ENCODE results near the gene RND2.
"Not testable (repeated sequence)": the region's sequence is repeated elsewhere in the genome, so short reads cannot be mapped to it uniquely, and the experiment has no call there.

RND2 gene

DNA sequence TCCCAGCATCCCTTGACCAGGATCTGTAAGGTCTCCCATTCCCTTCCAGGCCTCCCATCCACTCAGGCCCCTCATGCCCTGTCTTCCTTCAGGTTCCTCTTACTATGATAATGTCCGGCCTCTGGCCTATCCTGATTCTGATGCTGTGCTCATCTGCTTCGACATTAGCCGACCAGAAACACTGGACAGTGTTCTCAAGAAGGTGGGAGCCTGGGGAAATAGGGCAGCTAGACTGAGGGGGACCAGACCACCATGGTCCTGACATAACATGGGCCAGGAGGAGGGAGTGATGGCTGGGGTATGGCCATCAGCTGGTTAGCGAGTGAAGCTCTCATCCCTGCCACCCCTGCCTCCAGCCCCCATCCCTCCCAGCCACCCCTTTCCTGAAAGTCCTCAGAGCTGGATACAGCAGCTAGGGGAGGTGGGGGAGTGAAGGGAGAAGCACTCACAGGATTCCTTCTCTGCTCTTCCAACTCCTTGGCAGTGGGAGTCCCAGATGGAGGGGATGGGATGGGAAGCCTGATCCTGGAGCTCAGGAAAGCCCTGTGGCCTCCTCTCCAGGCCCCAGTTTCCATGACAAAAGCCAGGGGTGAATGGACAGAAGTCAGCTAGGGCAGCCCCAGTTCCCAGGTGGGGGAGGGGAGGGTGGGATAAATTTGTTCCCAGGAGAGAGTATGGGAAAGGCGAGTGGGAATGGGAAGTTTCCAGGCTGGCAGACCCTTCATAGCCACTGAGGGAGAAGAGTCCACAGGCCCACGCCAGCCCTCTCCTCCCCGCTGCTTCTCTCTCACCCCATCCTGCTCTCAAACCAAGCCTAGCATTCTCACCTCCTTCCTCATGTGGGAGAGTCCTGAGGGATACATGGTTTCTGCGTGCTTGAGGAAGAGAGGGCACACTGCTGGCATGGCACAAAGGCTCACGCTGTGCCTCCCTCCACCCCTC is 2.3 kb downstream of the RND2 start:
- DNase-seq (ENCODE audit: low read depth in 2 of 2): no peak

DNA sequence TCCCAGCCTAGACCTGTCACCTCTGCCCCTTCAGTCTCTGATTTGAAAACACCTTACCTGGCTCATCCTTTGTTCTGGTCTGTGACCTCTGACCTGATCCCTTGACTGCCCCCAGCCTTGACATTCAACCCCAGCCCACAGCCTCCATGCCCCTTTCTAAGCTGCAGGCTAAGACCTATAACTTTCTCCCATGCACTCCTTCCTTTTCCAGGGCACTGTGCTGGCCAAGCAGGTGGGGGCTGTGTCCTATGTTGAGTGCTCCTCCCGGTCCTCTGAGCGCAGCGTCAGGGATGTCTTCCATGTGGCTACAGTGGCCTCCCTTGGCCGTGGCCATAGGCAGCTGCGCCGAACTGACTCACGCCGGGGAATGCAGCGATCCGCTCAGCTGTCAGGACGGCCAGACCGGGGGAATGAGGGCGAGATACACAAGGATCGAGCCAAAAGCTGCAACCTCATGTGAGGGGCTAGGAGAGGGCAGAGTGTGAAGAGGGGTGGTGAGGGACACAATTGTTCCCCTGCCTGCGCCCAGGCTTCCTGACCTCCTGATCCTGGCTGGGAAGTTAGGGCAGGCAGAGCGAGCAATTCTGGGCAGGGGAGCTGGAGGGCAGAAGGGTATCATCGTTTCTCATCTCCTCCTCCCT is 3.3 kb downstream of the RND2 start:
- DNase-seq (ENCODE audit: low read depth in 2 of 2): no peak

DNA sequence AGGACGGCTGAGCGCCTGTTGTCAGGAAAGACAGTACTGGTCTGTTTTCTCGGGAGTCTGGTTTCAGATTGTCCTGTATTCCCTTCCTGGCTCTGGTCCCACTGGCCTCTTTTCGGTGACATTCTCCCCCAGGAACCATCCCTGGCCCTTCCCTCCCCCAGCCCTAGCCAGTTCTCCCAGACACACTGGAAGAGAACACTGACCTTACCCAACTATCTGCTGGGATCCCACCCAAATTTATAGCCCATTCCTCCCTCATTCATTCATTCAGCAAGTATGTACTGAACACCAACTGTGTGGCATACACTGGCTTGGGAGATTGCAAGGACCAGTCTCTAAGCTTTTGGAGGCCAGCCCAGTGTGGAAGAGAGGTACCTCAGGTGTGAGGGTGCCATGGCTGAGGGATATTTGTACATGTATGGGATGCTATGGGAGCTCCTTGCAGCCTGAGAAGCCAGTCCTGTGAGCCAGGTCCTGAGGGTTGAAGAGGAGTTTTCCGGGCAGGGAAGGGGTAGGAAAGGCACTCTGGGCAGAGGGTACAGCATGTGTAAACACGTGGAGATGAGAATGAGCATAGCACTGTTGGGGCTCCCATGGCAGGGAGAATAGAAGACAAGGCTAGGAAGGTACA is 5.2 kb downstream of the RND2 start:
- DNase-seq (ENCODE audit: low read depth in 2 of 2): no peak

DNA sequence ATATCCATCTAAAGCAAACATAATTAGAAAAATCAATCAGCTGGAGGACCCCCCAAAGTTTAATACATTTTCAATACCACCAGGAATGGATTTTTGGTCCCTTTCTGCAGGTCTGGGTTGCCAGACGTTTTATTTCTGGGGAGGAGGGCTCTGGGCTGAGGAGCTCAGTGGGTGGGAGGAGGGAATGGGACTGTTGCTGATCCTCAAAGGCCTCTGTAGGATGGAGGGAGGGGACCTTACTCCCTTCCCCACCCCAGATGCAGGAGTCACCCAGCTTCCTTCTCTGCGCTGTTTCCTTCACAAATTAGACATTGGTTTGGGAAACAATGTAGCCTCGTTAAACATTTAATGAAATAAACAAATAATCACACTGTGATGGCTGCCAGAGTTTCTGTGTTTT is 6.6 kb downstream of the RND2 start:
- DNase-seq (ENCODE audit: low read depth in 2 of 2): no peak

DNA sequence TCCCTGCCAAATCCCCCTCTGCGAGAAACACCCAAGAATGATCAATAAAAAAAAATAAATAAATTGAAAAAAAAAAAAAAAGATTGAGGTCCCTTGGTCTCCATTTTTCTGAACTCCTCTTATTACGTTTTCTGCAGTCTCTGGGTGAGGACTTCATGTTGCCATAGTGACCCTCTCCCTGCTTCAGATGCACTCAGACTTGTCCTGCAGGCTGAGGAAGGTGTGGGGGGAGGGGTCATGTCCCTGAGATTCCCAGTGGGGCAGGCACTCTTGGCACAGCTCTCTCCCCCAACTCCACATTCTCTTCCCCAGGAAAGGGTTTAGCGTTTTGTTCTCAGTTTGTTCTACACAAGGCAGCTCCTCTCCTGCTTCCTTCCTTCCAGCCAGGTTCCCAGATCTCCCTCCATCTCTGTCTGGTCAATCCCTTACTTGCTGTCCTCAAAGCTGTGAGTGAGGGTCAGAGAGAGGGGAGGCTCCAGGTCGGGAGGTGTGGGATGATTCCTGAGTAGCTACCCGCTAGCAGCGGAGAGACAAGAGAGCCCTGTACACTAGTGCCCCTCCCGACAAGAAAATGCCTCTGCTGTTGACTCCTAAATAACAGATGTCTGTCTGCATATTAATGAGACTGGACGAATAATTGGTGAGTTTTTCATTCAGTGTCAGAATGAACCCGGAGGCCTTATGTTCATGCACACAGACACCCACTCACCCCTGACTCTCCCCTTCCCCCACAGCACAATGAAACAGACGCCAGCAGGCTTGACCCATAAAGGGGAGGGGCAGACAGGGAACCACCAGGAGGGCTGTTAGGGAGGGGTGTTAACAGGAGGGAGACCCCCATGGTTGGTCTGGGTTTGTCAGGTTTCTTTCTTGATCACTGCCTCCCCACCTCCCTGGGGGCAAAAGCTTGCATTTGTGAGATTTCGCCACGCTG is 9.2 kb downstream of the RND2 start:
- no peak for DNase-seq (ENCODE audit: low read depth in 2 of 2)

DNA sequence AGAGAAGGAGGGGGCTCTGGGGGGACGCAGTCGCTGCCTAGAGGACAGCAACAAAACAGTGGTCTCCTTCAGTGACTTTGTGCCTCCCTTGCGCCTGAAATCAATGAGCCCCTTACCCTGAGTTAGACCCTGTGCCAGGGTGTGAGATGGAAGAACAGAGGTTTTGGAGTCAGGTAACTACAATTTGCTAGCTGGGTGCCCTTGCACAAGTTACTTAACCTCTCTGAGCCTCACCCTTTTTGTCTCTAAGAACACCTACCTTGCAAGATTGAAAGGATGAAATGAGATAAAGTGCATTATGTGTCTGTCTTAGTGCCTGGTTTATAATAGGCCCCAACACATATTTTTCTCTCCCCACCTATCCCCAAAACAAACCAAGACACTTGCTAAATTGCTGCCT is 9.9 kb downstream of the RND2 start:
- DNase-seq (ENCODE audit: low read depth in 2 of 2): no peak

DNA sequence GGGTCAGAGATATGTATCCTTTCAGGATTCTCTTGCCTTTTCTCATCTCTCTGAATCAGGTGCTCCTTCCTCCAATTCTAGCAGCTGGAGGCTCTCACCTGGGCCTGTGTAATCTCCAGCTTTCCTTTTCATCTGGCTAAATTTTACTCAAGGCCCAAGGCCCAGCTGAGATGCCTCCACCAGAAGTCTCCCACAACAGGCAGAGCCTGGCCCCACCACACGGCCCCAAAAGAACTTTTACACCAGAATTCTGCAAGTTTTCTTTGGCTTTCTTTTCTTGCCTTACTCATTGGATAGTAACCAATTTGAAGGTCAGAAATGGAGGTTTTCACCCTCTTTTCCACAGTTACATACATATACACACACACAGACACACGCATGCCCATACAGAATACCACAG is 14.6 kb downstream of the RND2 start:
- DNase-seq (ENCODE audit: low read depth in 2 of 2): no peak

DNA sequence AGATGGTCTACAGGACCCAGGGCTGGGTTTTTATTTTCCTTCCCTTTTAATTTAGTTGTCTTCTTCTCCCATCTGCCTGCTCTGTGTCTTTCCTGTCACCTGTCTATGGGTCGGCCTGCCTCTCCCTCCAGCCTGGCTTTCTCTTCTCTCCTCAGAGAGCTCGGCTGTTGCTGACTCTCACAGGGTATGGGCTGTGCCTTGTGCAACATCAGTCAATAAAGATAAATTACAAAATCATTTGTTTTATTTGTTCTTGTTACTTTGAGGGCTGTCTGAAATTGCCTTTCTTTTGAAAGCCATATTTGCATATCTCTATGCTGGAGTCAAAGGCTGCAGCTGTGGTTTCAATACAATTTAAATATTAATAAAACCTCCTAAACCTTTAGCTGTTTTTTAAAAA is 15.6 kb downstream of the RND2 start:
- DNase-seq (ENCODE audit: low read depth in 2 of 2): no peak

DNA sequence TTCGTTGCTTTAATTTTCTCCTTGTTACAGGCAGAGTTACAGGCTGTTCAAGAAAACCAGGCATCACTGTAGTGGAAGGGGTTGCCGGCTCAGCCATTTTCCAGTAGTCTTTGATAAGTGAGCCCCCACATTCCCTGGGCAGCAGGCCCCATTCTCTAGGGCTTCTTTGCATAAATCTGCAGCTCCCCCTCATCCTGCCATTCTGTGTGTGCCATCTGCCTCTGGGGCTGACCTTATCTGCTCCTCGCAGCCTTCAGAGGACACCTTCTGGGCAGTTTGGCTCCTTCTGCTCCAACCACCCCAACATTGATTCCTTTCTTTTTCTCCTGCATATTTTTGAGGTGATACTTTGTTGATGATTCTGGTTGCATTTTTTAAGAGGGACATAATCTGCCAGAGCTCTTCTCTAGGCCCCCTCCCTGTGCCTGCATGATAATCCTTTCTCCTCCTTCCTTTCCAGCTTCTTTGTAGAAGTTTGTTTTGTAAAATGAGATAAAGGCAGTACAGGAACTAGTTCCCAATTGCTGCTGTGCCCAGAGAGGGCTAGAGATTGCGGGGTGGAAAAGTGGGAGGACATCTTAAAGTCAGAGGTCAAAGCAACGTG is 17.1 kb downstream of the RND2 start:
- DNase-seq (ENCODE audit: low read depth in 2 of 2): no peak

DNA sequence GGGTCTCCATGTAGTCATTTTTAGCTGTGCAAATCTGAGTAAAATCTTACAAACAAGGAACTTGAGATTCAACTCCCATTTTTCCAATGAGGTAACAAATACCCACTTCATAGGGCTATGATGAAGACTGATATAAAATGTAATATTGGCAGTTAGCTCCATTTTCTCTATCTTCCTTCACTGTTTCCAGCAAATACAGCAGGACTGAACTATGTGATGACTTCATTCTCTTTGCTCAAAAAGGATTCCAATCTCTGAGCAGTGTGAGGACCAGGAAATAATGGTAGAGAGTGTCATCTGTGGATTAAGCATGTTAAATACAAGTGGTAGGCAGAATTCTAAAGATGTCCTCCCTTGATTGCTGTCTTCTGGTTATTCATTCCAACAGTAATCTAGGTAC is 18.3 kb downstream of the RND2 start:
- DNase-seq (ENCODE audit: low read depth in 2 of 2): no peak

DNA sequence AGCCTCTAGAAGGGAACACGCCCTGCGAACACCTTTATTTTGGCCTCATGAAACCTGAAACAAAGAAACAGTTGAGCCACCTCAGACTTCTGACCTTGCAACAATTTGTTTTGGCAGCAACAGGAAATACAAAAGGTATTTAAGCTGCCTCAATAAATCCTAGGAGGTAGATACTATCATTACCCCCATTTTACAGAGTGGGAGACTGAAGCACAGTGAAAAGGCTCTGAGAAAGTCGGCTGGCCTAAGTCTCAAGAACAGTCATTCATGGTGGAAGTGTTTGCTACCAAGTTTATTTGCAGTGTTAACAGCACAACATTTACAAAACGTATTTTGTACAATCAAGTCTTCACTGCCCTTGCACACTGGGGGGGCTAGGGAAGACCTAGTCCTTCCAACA is 19.0 kb downstream of the RND2 start:
- no peak for DNase-seq (ENCODE audit: low read depth in 2 of 2)

DNA sequence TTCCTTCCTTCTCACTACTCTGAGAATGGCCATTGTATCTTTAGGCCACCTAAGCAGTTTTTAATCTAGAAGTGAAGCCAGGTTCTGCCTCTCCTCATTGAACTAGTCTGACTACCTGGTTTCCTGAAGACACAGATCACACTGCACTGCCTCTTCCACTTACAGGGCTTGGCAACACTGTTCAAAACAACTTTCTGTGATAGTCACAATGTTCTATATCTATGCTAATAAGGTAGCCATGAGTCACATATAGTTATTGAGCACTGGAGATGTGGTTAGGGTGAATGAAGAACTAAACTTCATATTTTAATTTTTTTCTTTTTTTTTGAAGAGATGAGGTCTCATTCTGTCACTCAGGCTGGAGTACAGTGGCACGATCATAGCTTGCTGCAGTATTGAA is 26.9 kb downstream of the RND2 start:
- DNase-seq (ENCODE audit: low read depth in 2 of 2): no peak

DNA sequence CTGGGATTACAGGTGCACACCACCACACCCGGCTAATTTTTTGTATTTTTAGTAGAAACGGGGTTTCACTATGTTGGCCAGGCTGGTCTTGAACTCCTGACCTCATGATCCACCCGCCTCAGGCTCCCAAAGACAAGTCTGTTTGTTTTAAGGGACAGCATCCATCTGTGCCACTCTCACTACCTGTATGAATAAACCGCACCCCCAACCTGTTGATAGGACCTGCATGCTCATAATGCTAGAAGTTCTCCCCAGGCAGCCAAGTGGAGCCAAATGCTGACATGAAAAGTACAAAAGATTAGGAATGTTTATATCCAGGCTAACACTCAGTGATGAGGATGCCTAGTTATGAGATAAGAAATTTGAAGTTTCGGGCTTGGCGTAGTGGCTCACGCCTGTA is 28.0 kb downstream of the RND2 start:
- DNase-seq (ENCODE audit: low read depth in 2 of 2): not testable (repeated sequence)

DNA sequence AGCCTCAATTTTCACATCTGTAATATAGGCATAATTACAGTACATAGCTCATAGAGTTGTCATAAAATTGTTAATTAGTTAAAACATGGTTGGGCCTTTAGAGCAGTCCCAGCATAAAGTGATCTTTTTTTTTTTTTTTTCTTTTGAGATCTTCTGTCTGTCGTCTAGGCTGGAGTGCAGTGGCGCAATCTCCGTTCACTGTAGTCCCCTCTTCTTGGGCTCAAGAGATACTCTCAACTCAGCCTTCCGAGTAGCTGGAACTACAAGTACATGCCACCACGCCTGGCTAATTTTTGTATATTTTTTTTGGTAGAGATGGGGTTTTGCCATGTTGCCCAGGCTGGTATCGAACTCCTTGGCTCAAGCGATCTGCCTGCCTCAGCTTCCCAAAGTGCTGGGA is 31.0 kb downstream of the RND2 start:
- no peak for DNase-seq (ENCODE audit: low read depth in 2 of 2)

DNA sequence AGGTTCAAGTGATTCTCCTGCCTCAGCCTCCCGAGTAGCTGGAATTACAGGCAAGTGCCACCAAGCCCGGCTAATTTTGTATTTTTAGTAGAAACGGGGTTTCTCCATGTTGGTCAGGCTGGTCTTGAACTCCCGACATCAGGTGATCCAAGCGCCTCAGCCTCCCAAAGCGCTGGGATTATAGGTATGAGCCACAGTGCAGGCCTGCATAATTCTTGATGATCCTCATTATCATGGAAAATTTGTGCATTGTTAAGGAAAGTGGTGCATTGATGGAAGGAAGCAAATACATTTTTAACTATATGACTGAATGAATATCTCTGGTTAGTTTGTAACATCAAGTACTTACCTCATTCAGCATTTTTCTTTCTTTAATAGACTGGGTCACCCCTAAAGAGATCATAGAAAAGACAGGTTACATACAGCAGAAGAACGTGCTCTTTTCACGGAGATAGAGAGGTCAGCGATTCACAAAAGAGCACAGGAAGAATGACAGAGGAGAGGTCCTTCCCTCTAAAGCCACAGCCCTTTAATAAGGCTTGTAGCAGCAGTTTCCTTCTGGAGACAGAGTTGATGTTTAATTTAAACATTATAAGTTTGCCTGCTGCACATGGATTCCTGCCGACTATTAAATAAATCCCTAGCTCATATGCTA is 38.1 kb downstream of the RND2 start:
- no peak for DNase-seq (ENCODE audit: low read depth in 2 of 2)

DNA sequence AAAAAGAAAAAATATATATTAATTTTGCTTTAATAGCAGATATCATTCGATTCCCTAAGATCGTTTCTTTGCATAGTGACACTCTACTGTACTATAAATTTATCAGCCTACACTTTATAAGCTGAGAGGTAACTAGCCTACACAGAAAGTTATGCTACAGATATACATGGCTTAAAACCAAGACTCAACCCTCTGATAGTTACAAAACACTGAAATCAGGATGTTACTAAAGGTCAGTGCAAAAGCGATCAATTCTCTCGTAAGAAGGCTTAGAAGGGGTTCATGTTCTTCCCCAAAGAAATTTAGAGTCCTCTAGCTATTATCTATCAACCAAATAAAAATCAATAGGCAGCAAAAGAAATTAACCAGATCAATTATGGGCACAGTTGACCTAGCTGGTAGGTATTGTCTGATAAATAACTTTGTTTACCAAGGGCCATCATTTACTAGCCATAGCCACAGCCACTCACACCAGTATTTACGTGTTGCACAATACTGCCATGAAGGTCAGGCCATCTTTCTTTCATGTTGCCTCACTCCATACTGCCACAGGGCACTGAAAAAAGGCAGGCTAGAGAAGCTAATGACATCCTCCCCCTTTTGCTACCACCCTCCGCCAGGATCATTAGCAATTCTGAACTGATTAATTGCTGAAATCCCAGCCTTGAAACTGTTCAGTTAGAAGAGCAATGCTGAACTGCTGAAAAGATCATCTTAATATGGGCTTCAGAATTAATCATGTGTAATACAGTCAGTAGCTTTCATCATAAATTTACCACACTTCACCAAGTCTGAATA is 43.7 kb downstream of the RND2 start:
- no peak for DNase-seq (ENCODE audit: low read depth in 2 of 2)

DNA sequence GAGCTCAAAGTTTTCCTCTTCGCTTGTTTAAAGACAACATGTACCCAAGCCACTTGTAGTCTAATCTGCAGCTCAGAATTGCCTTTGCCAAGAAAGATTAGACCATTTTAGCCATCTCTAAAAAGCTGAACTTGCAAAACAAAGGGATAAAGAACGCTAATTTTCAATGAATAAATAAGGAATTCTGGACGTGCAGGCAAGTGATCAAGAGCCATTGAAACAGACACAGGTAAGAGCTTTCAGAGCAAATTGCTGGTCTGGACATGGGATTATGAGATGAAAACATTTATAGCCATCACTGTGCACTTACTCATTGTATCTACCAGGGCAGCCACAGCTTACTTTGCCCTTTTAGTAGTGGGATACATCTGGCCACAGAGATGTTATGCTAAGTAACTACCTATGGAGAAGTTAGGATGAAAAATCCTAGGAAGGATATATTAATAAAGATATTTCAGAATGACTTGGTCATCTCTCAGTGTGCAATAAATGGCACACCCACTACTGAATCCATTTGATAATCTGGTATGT is 44.4 kb downstream of the RND2 start:
- DNase-seq (ENCODE audit: low read depth in 2 of 2): no peak

DNA sequence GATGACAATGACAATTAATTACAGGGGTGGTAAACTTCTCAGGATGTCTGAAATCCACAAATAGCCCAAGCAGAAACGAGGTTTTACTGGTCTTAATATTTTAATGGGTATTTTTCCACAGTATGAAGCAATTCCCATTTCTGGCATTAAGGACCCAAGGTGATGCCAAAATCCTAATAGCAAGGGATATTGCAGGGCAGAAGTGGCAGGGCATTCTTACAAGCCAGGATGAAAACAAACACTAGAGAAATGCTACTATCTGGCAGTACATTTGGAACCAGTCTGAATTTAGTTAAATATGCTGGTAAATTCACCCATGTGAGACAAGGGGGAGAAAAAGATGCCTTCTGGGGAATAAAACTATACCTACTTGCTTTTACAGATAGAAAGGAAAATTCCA is 45.2 kb downstream of the RND2 start:
- DNase-seq (ENCODE audit: low read depth in 2 of 2): no peak

DNA sequence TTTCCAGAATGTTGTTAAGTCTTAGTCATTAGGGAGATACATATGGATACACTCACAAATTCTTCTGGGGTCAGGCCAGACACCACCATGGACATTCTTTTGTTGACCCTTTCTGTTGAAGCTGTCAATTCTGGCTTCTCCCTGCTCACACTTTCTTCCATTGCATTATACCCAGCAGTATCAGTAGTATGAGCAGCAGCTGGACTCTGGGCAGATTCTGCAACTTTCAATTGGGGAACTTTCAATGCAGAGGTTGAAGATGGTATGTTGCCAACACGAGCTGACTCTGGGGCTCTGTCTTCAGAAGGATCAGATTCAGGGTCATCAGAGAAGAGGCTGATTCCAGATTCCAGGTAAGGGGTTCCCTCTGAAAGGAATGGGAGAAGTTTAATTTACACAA is 45.8 kb downstream of the RND2 start:
- no peak for DNase-seq (ENCODE audit: low read depth in 2 of 2)

DNA sequence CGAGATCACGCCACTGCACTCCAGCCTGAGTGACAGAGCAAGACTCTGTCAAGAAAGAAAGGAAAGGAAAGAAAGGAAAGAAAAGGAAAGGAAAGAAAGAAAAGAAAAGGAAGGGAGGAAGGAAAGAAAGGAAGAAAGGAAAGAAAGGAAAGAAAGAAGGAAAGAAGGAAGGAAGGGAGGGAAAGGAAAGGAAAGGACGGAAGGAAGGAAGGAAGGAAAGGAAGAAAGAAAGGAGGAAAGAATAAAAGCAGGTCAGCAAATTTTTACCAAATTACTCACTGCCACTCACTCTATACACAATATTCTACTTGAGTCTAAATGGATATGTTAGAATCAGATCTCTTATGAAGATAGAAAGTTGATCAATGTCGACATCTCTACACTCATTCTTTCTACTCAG is 49.8 kb downstream of the RND2 start:
- no peak for DNase-seq (ENCODE audit: low read depth in 2 of 2)
